IMR-90 (cell line): Measurements from ENCODE around the gene SPAG16. TPM values are rescaled to one million over a fixed set of nuclear protein-coding genes. Genes with fewer than 3 reads are reported as not detected.

Experiments
- ATAC-seq: fragments of 200-7000 bp; cut with Tn5 transposase; 2 replicates; pipeline ENCODE4 v1.9.1; 2020; ENCODE audit warnings: low read depth, mild to moderate bottlenecking, moderate library complexity
- BruUV-seq: library from RNA; stranded (reverse); fragments of 400-500 nt; replicated peaks from 2 replicates; lab custom pipeline; 2021; lab: Mats Ljungman, UMichigan
- CTCF ChIA-PET: fragments of 300-600 bp; formaldehyde crosslinking; extraction: SDS; loops from one replicate; lab custom pipeline; 2021; ENCODE audit warnings: antibody characterized with exemption; lab: Yijun Ruan, JAX
- POLR2A ChIA-PET: fragments of 300-600 bp; sonication (Branson Sonifier 250); formaldehyde crosslinking; loops from one replicate; lab custom pipeline; 2022; ENCODE audit warnings: antibody characterized with exemption; ENCODE audit not compliant: unreplicated experiment; lab: Charles Lee
- DNase-seq: peaks from one replicate; pipeline ENCODE4 v3.0.0; 2013
- H2AFZ ChIP-seq: replicated peaks from 2 replicates; pipeline ENCODE3; 2013; ENCODE audit warnings: low read length, mild to moderate bottlenecking; ENCODE audit not compliant: poor library complexity
- H2AK5ac ChIP-seq: 2 replicates; pipeline ENCODE4 v1.6.1; 2013; ENCODE audit warnings: low read depth, low read length, inconsistent platforms
- H2AK9ac ChIP-seq: replicated peaks from 2 replicates; pipeline ENCODE3; 2013; ENCODE audit warnings: mild to moderate bottlenecking, low read depth, low read length, moderate library complexity; ENCODE audit not compliant: poor library complexity
- H2BK120ac ChIP-seq: 2 replicates; pipeline ENCODE4 v1.6.1; 2013; ENCODE audit warnings: low read depth, low read length, inconsistent platforms
- H2BK15ac ChIP-seq: 3 replicates; pipeline ENCODE4 v1.6.1; 2013; ENCODE audit warnings: low read depth, low read length, inconsistent platforms
- H2BK20ac ChIP-seq: 2 replicates; pipeline ENCODE4 v1.6.1; 2013; ENCODE audit warnings: low read depth, mild to moderate bottlenecking, inconsistent platforms, low read length, moderate library complexity
- H2BK5ac ChIP-seq: 2 replicates; pipeline ENCODE4 v1.6.1; 2013; ENCODE audit warnings: mild to moderate bottlenecking, low read depth, low read length, inconsistent platforms; ENCODE audit not compliant: poor library complexity, severe bottlenecking
- H3K14ac ChIP-seq: replicated peaks from 2 replicates; pipeline ENCODE4 v1.6.1; 2013; ENCODE audit warnings: low read depth, low read length, inconsistent platforms
- H3K18ac ChIP-seq: 2 replicates; pipeline ENCODE4 v1.6.1; 2013; ENCODE audit warnings: low read depth, low read length, control low read depth
- H3K23ac ChIP-seq: 2 replicates; pipeline ENCODE4 v1.6.1; 2013; ENCODE audit warnings: low read depth, low read length, inconsistent platforms
- H3K27ac ChIP-seq: 2 replicates; pipeline ENCODE4 v1.5.1; 2013; ENCODE audit warnings: mild to moderate bottlenecking, control low read depth, low read length; ENCODE audit not compliant: insufficient read depth
- H3K27me3 ChIP-seq: 2 replicates; pipeline ENCODE4 v1.6.1; 2013; ENCODE audit warnings: low read length; ENCODE audit not compliant: control insufficient read depth, insufficient read depth
- H3K36me3 ChIP-seq: 2 replicates; pipeline ENCODE4 v1.6.1; 2013; ENCODE audit warnings: low read length, mixed read lengths; ENCODE audit not compliant: control insufficient read depth, insufficient read depth
- H3K4ac ChIP-seq: 2 replicates; pipeline ENCODE4 v1.6.1; 2013; ENCODE audit warnings: low read depth, low read length, inconsistent platforms
- H3K4me1 ChIP-seq: 2 replicates; pipeline ENCODE4 v1.6.1; 2013; ENCODE audit warnings: low read length, mixed read lengths; ENCODE audit not compliant: control insufficient read depth, insufficient read depth
- H3K4me2 ChIP-seq: 2 replicates; pipeline ENCODE4 v1.6.1; 2013; ENCODE audit warnings: low read depth, mild to moderate bottlenecking, control low read depth, low read length, moderate library complexity
- H3K4me3 ChIP-seq: 2 replicates; pipeline ENCODE4 v1.5.1; 2013; ENCODE audit warnings: low read depth, mild to moderate bottlenecking, control low read depth, low read length, moderate library complexity; ENCODE audit not compliant: insufficient read depth
- H3K56ac ChIP-seq: 2 replicates; pipeline ENCODE4 v1.6.1; 2013; ENCODE audit warnings: low read length, inconsistent platforms; ENCODE audit not compliant: insufficient read depth; ENCODE audit errors: extremely low read depth
- H3K79me1 ChIP-seq, 2 experiments: 2 replicates each; pipeline ENCODE4 v1.6.1; 2013; ENCODE audit warnings: low read length in 2 of 2, inconsistent platforms in 1 of 2, low read depth in 1 of 2
- H3K9ac ChIP-seq: 2 replicates; pipeline ENCODE4 v1.6.1; 2013; ENCODE audit warnings: low read depth, low read length, control low read depth
- H3K9me1 ChIP-seq: 2 replicates; pipeline ENCODE4 v1.6.1; 2013; ENCODE audit warnings: low read length, inconsistent platforms; ENCODE audit not compliant: insufficient read depth
- H3K9me3 ChIP-seq: 2 replicates; pipeline ENCODE4 v1.6.1; 2013; ENCODE audit warnings: low read length; ENCODE audit not compliant: control insufficient read depth, insufficient read depth
- H4K20me1 ChIP-seq: 2 replicates; pipeline ENCODE4 v1.6.1; 2013; ENCODE audit warnings: low read length, inconsistent platforms; ENCODE audit not compliant: insufficient read depth
- H4K5ac ChIP-seq: 2 replicates; pipeline ENCODE4 v1.6.1; 2013; ENCODE audit warnings: mild to moderate bottlenecking, low read depth, low read length, control low read depth
- H4K8ac ChIP-seq, 2 experiments: 2 replicates each; pipeline ENCODE4 v1.6.1; 2013; ENCODE audit warnings: low read depth in 2 of 2, low read length in 2 of 2, control low read depth in 1 of 2, inconsistent platforms in 1 of 2
- H4K91ac ChIP-seq: 2 replicates; pipeline ENCODE4 v1.6.1; 2013; ENCODE audit warnings: low read depth, low read length, inconsistent platforms; ENCODE audit not compliant: insufficient read depth
- BHLHE40 ChIP-seq: fragments of 150-350 bp; IDR thresholded peaks from 2 replicates; pipeline ENCODE4 v1.6.1; 2016; ENCODE audit warnings: mild to moderate bottlenecking, low read depth, low read length
- CEBPB ChIP-seq: IDR thresholded peaks from 2 replicates; pipeline ENCODE4 v1.6.1; 2012; ENCODE audit warnings: low read depth, low read length, improper control_type of control experiment
- CHD1 ChIP-seq: IDR thresholded peaks from 2 replicates; pipeline ENCODE4 v1.6.1; 2012; ENCODE audit warnings: low read depth, low read length, improper control_type of control experiment
- MAFK ChIP-seq: IDR thresholded peaks from 2 replicates; pipeline ENCODE4 v1.6.1; 2012; ENCODE audit warnings: low read depth, low read length, improper control_type of control experiment
- MAZ ChIP-seq: IDR thresholded peaks from 2 replicates; pipeline ENCODE4 v1.6.1; 2012; ENCODE audit warnings: low read depth, mild to moderate bottlenecking, low read length, improper control_type of control experiment, moderate library complexity, borderline replicate concordance
- MXI1 ChIP-seq: IDR thresholded peaks from 2 replicates; pipeline ENCODE4 v1.6.1; 2012; ENCODE audit warnings: low read depth, mild to moderate bottlenecking, low read length, moderate library complexity, borderline replicate concordance
- NFE2L2 ChIP-seq: fragments of 150-350 bp; IDR thresholded peaks from 2 replicates; pipeline ENCODE4 v1.6.1; 2016; ENCODE audit warnings: low read depth, mild to moderate bottlenecking, low read length
- POLR2A ChIP-seq: IDR thresholded peaks from 2 replicates; pipeline ENCODE4 v1.6.1; 2012; ENCODE audit warnings: mild to moderate bottlenecking, low read depth, low read length
- RCOR1 ChIP-seq: IDR thresholded peaks from 2 replicates; pipeline ENCODE4 v1.6.1; 2012; ENCODE audit warnings: mild to moderate bottlenecking, low read length, improper control_type of control experiment; ENCODE audit not compliant: insufficient replicate concordance
- RFX5 ChIP-seq: IDR thresholded peaks from 2 replicates; pipeline ENCODE4 v1.8.0; 2012; ENCODE audit warnings: low read depth, mild to moderate bottlenecking, low read length, moderate library complexity
- SMC3 ChIP-seq: fragments of 150-350 bp; IDR thresholded peaks from 2 replicates; pipeline ENCODE4 v1.6.1; 2016; ENCODE audit warnings: low read depth, mild to moderate bottlenecking, antibody characterized with exemption, low read length, moderate library complexity
- WGBS, 2 experiments: methylation state at CpG; one replicate each; pipeline versions ENCODE4 v1.1.5 to v1.1.7; 2013; ENCODE audit warnings: missing lambda C conversion rate in 2 of 2; ENCODE audit not compliant: insufficient read length in 1 of 2; ENCODE audit errors: extremely low coverage in 2 of 2; 5-methylcytosine and 5-hydroxymethylcytosine counted together
- dilution Hi-C: fragments of 300-500 bp; cut with HindIII; formaldehyde crosslinking; loops from one replicate; pipeline ENCODE4 v1.14.3; 2018; ENCODE audit warnings: low sequenced_read_pairs; ENCODE audit not compliant: unreplicated experiment
- in situ Hi-C: fragments of 300-500 bp; cut with MboI; formaldehyde crosslinking; loops from 3 replicates; pipeline ENCODE4 v1.14.3; 2019; ENCODE audit warnings: low sequenced_read_pairs, inconsistent platforms, mixed read lengths
- intact Hi-C: fragments of 100-400 bp; cut with micrococcal nuclease; formaldehyde crosslinking; loops from 2 replicates; pipeline ENCODE4 v1.10.0; 2022
- polyA plus RNA-seq, 3 experiments: library from polyadenylated mRNA; depleted of rRNA; stranded (reverse); fragments of >200 nt; gene quantifications; 2 replicates each; pipeline ENCODE4 v1.2.3, GENCODE V29; 2012; ENCODE audit warnings: low replicate concordance in 1 of 3
- total RNA-seq: library from RNA; depleted of rRNA; stranded (reverse); fragments of >200 nt; gene quantifications from 2 replicates; pipeline ENCODE4 v1.2.3, GENCODE V29; 2012
- TF ChIP-seq, protein P1 (sequence below): fragments of 150-350 bp; IDR thresholded peaks from 2 replicates; pipeline ENCODE4 v1.6.1; 2016; ENCODE audit warnings: low read depth, mild to moderate bottlenecking, low read length, moderate library complexity, borderline replicate concordance
- TF ChIP-seq, protein P2 (sequence below): conservative IDR thresholded peaks from 2 replicates; pipeline ENCODE4 v1.5.1; 2012; ENCODE audit warnings: mild to moderate bottlenecking, low read depth, low read length, improper control_type of control experiment
- TF ChIP-seq, protein P3 (sequence below): fragments of 150-350 bp; IDR thresholded peaks from 2 replicates; pipeline ENCODE4 v1.6.1; 2017; ENCODE audit warnings: mild to moderate bottlenecking, antibody characterized with exemption, low read length, low read depth

The SPAG16 gene
- total and polyA plus RNA-seq, 2 of the 4 experiments (the other 2 are of a cell fraction), result 7.3 to 13.5 TPM

DNA sequence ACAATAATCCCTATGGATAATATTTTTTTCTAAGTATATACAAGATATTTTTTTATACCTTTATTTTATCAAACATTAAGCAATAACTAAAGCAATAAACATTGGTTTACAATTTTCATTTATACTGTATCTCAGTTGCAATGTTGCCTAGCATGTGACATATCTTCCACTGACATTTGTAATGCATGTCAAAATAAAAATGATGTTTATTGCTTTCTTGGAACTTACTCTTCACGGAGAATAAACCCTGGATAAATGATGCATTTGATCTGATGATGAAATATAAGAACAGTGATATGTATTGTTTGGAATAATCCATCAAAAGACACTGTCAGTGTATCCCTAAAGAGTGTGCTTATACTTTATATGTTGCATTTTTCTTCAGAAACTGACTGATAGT is 135.7 kb downstream of the SPAG16 start:
- Histone ChIP-seq H3K4me1 (no peaks in the 10 kb centered on the region), H2AFZ (no peak overlapping the region), H2AK9ac (no peak overlapping the region), H3K27me3 (no peaks in the 10 kb centered on the region), H3K4me3 (no peak overlapping the region), H4K20me1 (no peaks in the 10 kb centered on the region), H3K18ac (no peak overlapping the region), H2BK120ac (no peak overlapping the region), H3K14ac (no peak overlapping the region), H3K56ac (no peak overlapping the region), H3K27ac (no peak overlapping the region), H2AK5ac (no peak overlapping the region), H2BK15ac (no peak overlapping the region), H4K8ac (no peak overlapping the region), H3K9me3 (no peaks in the 10 kb centered on the region), H2BK20ac (no peak overlapping the region), H3K9ac (no peak overlapping the region), H3K23ac (no peak overlapping the region), H3K36me3 (no peaks in the 10 kb centered on the region), H3K9me1 (no peaks in the 10 kb centered on the region), H2BK5ac (no peak overlapping the region), H3K79me1 (no peaks in the 10 kb centered on the region), H4K5ac (no peak overlapping the region), H3K4me2 (no peak overlapping the region), H3K4ac (no peak overlapping the region), H4K91ac (no peak overlapping the region)
- no TSS peak for BruUV-seq
- intact Hi-C loops, result no loop called here
- CTCF ChIA-PET, result no interaction called here
- TF ChIP-seq POLR2A (no peak), SMC3 (no peak), BHLHE40 (no peak), CEBPB (no peak), MAZ (no peak), MXI1 (no peak), MAFK (no peak), RCOR1 (no peak), CHD1 (no peak), RFX5 (no peak), NFE2L2 (no peak)
- TF ChIP-seq, protein P1, sequence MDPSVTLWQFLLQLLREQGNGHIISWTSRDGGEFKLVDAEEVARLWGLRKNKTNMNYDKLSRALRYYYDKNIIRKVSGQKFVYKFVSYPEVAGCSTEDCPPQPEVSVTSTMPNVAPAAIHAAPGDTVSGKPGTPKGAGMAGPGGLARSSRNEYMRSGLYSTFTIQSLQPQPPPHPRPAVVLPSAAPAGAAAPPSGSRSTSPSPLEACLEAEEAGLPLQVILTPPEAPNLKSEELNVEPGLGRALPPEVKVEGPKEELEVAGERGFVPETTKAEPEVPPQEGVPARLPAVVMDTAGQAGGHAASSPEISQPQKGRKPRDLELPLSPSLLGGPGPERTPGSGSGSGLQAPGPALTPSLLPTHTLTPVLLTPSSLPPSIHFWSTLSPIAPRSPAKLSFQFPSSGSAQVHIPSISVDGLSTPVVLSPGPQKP, result no peak
- TF ChIP-seq, protein P2, sequence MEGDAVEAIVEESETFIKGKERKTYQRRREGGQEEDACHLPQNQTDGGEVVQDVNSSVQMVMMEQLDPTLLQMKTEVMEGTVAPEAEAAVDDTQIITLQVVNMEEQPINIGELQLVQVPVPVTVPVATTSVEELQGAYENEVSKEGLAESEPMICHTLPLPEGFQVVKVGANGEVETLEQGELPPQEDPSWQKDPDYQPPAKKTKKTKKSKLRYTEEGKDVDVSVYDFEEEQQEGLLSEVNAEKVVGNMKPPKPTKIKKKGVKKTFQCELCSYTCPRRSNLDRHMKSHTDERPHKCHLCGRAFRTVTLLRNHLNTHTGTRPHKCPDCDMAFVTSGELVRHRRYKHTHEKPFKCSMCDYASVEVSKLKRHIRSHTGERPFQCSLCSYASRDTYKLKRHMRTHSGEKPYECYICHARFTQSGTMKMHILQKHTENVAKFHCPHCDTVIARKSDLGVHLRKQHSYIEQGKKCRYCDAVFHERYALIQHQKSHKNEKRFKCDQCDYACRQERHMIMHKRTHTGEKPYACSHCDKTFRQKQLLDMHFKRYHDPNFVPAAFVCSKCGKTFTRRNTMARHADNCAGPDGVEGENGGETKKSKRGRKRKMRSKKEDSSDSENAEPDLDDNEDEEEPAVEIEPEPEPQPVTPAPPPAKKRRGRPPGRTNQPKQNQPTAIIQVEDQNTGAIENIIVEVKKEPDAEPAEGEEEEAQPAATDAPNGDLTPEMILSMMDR, result no peak
- TF ChIP-seq, protein P3, sequence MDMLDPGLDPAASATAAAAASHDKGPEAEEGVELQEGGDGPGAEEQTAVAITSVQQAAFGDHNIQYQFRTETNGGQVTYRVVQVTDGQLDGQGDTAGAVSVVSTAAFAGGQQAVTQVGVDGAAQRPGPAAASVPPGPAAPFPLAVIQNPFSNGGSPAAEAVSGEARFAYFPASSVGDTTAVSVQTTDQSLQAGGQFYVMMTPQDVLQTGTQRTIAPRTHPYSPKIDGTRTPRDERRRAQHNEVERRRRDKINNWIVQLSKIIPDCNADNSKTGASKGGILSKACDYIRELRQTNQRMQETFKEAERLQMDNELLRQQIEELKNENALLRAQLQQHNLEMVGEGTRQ, result no peak
- DNase-seq (no peak), ATAC-seq (no peak)
- no CpG with 5 or more reads among the region's 1 CpG for WGBS, 2 experiments
- in situ Hi-C loops, result no loop called here
- POLR2A ChIA-PET, result no interaction called here
- dilution Hi-C loops, result no loop called here
